ENCODE results near the gene GOLGA6L26.
"Not testable (repeated sequence)": the region's sequence is repeated elsewhere in the genome, so short reads cannot be mapped to it uniquely, and the experiment has no call there.

Gene GOLGA6L26, protein sequence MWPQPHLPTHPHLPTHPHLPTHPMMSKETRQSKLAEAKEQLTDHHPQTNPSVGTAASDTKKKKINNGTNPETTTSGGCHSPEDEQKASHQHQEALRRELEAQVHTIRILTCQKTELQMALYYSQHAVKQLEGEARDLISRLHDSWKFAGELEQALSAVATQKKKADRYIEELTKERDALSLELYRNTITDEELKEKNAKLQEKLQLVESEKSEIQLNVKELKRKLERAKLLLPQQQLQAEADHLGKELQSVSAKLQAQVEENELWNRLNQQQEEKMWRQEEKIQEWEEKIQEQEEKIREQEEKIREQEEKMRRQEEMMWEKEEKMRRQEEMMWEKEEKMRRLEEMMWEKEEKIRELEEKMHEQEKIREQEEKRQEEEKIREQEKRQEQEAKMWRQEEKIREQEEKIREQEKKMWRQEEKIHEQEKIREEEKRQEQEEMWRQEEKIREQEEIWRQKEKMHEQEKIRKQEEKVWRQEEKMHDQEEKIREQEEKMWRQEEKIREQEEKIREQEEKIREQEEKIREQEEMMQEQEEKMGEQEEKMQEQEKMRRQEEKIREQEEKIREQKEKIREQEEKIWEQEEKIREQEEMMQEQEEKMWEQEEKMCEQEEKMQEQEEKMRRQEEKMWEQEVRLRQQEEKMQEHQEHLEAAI

DNA sequence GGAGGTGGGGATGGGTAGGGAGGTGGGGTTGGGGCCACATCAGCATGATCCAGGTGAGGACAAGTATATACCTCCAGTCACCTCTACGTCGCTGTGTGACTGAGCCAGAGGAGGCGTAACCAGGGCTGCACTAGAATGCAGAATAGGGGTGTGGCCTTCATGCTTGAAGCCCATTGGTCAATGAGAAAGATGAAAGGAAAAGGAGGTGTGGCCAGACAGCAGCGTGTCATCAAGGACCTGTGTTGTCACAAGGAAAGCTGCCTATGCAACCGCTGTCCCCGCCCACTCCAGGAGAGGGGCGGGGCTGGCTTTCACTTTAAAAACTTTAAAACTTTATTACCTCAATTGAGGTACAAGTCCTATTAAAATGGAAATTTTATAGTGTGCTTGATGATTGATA is at the start of gene GOLGA6L26:
TSS of gene GOLGA6L26 (minus strand) at position 101 of the 400 bp plus-strand sequence. CDS start at position 40, 61 bp downstream.
- not testable (repeated sequence) for DNase-seq

DNA sequence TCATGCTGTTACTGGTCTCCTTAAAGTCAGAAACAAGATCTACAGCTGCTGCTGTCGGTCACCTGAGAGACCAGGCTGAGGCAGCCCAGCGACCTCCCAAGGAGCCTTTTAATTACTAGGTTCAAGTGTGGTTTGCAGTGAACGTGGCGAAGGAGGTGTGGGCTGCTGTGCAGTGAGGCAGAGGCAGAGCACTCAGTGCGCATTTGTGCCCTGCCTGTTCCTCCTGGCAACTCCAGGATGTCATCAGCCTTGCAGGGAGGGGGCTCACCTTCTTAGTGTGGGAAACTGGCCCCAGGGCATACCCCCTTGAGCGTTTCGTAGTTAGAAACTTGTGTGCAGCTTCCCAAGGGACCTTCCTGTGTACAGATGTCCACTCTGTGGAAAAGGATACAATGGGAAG is 47.2 kb upstream of the GOLGA6L26 start:
- DNase-seq: not testable (repeated sequence)

DNA sequence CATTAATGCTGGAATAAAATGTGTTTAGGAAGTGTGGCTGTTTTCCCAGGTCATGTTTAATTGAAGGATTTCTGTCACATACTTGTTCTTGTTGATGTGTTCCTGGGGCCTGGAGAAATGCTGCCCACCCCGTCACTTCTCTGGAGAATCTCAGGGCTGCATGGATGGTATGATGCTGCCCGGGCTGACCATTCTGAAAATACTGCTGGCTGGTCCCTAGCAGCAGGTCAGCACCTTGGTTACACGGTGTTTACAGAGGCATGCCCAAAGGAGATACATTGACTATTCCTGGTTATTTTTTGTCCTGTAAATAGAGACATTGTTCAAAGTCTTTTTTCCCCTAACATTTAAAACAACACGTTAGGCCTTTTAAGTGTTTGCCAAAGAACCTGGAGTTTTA is 46.7 kb upstream of the GOLGA6L26 start:
- DNase-seq: not testable (repeated sequence)

DNA sequence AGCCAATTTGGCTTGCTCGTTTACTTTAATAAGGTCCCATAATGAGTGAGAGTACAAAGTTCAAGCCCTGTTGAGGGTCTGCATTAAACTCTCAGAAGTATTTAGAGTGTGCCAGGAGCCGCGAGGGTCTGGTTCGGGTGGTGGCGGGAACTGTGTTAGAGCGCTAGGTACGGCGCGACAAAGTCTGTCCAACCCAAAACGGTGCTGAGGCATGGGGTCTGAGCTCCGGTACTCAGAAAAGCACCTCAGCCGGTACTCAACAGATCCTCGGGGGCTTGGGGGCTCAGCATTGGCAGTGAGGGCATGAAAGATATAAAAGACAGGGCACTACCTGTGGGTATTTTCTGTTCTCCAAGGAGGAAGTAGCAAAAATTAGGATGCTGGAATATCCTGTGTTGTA is 45.0 kb upstream of the GOLGA6L26 start:
- DNase-seq: not testable (repeated sequence)

DNA sequence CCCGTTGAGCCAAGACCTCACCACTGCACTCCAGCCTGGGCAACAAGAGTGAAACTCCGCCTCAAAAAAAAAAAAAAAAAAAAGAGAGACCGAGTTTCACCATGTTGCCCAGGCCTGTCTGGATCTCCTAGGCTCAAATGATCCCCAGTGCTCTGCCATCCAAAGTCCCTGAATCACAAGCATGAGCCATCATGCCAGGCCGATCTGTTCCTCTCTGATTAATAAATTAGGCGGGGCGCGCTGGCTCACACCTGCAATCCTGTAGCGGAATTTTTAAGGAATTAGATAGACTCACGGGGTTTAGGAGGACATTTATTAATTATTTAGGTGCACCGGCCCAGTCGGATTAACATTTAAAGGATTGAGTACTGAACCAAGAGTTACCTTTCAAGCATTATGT is 40.2 kb upstream of the GOLGA6L26 start:
- DNase-seq: not testable (repeated sequence)

DNA sequence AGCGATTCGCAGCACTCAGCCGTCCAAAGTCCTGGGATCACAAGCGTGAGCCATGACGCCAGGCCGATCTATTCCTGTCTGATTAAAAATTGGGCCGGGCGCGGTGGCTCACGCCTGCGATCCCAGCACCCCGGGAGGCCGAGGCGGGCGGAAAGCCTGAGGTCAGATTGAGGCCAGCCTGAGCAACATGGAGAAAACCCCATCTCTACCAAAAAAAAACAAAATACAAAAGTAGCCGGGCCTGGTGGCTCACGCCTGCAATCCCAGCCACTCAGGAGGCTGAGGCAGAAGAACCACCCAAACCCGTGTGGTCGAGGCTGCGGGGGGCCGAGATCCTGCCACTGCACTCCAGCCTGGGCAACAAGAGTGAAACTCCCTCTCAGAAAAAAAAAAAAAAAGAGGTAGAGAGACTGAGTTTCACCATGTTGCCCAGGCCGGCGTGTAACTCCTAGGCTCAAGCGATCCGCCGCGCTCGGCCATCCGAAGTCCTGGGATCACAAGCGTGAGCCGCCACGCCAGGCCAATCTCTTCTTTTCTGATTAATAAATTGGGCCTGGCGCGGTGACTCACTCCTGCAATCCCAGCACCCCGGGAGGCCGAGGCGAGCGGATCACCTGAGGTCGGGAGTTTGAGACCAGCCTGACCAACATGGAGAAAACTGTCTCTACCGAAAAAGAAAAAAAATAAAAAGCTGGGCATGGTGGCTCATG is 39.0 kb upstream of the GOLGA6L26 start:
- DNase-seq: not testable (repeated sequence)

DNA sequence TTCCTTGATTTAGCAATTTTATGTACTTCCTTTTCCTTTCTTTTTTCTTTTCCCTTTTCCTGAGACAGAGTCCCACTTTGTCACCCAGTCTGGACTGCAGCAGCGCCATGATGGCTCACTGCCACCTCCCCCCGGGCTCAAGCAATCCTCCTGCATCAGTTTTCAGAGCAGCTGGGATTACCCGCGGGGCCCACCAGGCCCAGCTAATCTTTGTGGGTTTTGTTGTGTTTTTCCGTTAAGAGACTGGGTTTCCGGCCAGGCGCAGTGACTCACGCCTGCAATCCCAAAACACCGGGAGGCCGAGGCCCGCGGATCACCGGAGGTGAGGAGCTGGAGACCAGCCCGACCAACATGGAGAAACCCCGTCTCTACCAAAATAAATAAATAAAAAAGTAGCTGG is 38.3 kb upstream of the GOLGA6L26 start:
- DNase-seq: no peak

DNA sequence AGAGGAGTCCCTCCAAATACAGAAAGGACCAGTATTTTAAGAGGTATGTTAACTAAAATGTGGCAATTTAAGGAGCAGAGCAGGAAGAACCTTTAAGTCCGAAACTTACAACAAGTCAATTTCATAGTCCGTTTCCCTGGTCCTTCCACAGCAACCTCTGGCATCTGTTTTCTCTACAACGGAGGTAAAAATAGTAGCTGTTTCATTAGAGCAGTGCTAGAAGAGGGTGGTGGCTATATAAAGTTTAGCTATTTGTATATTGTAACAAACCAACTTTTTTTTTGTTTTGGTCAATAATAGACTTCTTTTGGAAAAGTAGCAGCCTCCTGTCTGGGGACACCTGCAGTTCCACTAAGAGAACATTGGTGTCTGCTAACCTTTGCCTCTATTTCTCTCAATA is 37.9 kb upstream of the GOLGA6L26 start:
- not testable (repeated sequence) for DNase-seq

DNA sequence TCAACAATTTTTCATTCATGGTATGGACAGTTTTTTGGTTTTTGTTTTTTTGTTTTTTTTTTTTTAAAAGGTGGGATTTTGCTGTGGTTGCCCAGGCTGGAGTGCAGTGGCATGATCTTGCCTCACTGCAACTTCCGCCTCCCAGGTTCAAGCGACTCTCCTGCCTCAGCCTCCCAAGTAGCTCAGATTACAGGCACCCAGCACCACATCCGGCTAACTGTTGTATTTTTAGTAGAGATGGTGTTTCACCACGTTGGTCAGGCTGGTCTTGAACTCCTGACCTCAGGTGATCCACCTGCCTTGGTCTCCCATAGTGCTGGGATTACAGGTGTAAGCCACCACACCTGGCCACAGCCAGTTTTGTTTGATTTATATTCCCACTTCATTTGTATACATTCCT is 37.1 kb upstream of the GOLGA6L26 start:
- not testable (repeated sequence) for DNase-seq

DNA sequence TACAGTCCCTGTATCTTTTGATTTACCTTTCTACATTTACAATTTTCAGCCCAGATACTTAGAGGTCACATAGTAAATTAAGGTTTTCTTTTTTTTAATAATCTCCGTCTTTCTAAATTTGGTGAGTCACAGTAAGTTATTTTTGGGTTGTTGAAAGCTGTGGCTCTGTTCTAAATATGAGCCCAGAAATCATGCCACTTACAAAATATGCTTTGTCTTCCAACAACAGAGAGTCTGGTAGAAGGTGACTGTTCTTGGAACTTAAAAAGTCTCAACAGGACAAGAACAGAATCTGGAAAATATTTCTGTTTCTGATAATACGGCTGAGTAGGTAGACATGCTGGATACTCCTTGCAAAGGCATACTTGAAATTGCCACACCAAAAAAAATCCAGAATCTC is 36.6 kb upstream of the GOLGA6L26 start:
- DNase-seq: no peak

DNA sequence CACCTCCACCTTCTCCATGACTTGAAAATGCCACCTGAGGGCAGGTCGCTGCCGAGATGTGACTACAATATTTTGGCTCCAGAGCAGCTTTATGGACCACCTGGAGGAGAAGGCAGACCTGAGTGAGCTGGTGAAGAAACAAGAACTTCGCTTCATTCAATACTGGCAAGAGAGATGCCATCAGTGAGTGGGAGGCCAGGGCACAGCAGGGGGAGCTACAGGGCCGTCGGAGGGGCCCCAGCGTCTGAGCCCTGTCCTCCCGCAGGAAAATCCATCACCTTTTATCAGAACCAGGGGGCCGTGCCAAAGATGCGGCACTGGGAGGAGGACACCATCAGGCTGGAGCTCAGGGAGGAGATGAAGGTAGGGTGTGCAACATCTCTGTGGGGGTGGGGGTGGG is 30.3 kb upstream of the GOLGA6L26 start:
- DNase-seq: not testable (repeated sequence)

DNA sequence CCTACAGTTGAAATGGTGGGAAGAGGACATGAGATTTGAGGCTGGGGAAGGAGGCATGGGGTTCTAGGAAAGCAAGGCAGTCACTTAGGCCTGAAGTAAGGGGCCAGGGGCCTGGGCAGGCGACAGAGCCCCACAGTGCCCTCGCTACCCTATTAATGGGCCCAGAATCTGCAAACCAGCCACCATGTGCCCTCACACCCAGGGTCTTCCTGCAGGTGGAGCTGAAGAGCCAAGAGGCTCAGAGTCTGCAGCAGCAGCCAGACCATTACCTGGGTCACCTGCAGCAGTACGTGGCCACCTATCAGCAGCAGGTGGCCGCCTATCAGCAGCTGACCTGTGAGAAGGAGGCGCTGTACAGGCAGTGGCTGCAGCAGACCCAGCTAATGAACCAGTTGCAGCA is 28.6 kb upstream of the GOLGA6L26 start:
- DNase-seq: not testable (repeated sequence)

DNA sequence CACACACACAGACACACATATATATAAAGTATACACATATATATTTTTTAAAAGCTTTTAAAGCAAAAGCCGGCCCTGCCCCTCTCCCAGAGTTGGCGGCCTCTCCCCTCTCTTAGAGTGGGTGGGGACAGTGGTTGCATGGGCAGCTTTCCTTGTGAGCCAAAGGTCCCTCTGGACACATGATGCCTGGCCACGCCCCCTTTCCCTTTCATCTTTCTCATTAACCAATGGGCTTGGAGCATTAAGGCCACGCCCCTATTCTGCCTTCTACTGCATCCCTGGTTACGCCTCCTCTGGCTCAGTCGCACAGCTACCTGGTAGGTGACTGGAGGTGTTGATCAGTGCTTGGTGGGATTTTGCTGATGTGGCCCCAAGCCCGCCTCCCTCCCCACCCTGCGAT is 20.5 kb upstream of the GOLGA6L26 start, which contains the start of gene GOLGA8S:
TSS of gene GOLGA8S (plus strand) at position 301 of the 400 bp plus-strand sequence. CDS start at position 363, 62 bp downstream.
- DNase-seq: not testable (repeated sequence)

DNA sequence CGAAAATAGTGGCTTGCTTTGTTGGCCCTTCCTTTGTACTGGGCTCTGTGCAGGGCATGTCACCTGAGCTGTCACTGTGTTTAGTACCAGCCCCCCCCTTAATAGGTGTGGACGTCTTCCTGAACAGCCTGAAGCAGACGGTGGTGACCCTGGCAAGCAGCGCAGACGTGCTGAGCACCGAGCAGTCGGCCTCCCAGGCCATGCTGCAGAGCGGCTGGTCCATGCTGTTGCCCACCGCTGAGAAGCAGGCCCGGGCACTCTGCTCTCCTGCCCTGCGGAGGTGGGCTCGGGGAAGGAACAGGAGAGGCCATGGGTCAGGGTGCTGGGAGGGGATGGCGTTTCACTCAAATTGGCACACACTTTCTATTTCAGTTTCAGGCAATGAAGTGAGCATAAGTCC is 22.8 kb downstream of the GOLGA6L26 start:
- not testable (repeated sequence) for DNase-seq

DNA sequence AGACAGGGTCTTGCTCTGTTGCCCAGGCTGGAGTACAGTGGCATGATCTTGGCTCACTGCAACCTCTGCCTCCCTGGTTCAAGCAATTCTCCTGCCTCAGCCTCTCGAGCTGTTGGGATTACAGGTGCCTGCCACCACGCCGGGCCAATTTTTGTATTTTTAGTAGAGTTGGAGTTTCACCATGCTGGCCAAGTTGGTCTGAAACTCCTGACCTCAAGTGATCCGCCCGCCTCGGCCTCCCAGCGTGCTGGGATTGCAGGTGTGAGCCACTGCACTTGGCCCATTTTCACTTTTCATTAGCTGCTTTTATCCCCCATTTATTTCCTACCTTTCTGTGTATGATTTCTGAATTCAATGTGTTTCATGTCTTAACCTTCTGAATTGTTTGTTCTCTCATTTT is 28.1 kb downstream of the GOLGA6L26 start:
- not testable (repeated sequence) for DNase-seq

DNA sequence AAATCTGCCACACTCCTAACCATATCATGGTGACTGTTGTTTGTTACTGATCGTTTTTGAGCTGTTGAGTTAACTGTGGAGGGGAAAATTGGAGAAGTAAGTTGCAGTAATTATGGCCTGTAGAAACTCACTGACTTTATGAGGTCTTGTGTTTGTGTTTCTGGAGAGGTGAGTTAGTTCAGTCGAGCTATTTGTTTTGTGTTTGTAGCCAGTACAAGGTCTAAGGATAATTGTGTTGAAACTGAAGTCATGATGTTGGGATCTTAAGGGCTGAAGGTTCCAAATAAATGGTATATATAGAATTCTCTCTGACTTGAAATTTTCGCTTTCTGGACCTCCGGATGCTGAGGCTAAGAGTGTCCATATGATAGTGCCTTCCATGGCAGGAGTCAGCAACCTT is 29.2 kb downstream of the GOLGA6L26 start:
- DNase-seq: not testable (repeated sequence)

DNA sequence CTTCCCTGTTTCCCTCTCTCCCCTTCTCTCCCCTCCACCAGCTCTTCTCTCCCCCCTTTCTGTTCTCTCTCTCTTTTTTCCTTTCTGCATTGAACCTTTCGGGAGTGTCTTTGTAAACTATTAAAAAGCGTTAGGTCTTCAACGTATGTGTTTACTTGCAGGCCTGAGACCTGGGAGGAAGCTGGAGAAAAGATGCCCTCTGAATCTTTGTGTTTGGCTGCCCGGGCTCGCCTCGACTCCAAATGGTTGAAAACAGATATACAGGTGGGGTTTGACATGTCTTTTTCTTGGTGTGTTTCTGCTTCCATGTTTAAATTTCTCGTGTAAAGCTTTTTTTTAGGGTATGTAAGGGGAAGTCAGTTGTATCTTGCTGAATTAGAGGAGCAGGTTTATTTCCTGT is 29.7 kb downstream of the GOLGA6L26 start:
- DNase-seq: peak; percentile 4

DNA sequence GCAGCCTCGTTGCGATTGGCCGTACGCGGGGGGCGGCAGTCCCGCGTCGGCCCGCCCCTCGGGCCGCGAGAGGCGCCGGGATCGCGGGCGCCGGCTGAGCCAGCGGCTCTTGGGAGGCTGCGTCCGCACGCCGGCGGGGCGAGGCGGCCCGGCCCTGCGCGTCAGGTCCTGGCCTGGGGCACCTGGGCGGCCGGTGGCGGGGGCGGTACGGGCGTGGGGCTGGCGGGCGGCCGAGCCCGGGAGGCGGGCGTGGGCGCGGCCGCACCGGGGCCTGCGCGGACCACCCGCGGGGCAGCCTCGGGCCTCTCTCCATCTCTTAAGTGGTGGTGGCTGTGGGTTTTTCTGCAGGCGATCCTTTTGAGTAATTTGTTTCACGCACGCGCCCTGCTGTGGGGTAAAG is 30.3 kb downstream of the GOLGA6L26 start:
- peak; percentile 34 for DNase-seq

DNA sequence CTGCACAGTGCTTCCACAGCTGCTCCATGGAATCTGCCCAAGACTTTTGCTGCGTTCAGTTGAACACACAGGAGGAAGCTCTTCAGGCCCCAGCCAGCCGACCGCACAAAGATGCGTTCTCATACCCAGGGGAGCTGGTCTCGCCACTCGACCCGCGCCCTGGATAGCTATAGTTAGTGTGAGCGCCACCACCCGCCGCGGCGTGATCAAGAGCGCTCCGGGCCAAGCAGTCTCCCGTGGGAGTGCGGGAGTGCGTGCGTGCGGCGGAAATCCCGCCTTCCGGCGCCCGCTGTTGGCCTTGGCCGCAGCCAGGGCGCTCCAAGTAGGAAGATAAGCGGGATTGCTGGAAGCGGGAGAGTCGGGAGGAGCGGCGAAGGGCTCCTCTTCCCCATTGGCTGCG is 30.8 kb downstream of the GOLGA6L26 start:
- not testable (repeated sequence) for DNase-seq

All from left hindlimb (tissue), 1 donor.